Endodermal cell (in vitro differentiated cells): ENCODE results near the gene CD302. TPM values are rescaled to one million over a fixed set of nuclear protein-coding genes. Genes with fewer than 3 reads are reported as not detected.

Experiments
- DNase-seq: peaks from one replicate; pipeline ENCODE4 v3.0.0-alpha.2; 2017
- H3K27ac ChIP-seq: 2 replicates; pipeline ENCODE4 v1.5.1; 2013; ENCODE audit warnings: mild to moderate bottlenecking, low read depth, low read length, moderate library complexity
- H3K27me3 ChIP-seq: 2 replicates; pipeline ENCODE4 v1.6.1; 2013; ENCODE audit warnings: mild to moderate bottlenecking, low read length, moderate library complexity; ENCODE audit not compliant: insufficient read depth, control insufficient read depth, poor library complexity, severe bottlenecking
- H3K36me3 ChIP-seq: 2 replicates; pipeline ENCODE4 v1.7.0; 2013; ENCODE audit warnings: mild to moderate bottlenecking, low read length, moderate library complexity; ENCODE audit not compliant: control insufficient read depth, insufficient read depth
- H3K4me1 ChIP-seq: one replicate; pipeline ENCODE4 v1.7.0; 2013; ENCODE audit warnings: low read length; ENCODE audit not compliant: control insufficient read depth, insufficient read depth
- H3K4me3 ChIP-seq: 2 replicates; pipeline ENCODE4 v1.5.1; 2013; ENCODE audit warnings: mild to moderate bottlenecking, low read length, moderate library complexity
- H3K9ac ChIP-seq: 2 replicates; pipeline ENCODE4 v1.6.1; 2013; ENCODE audit warnings: mild to moderate bottlenecking, low read length, moderate library complexity; ENCODE audit not compliant: poor library complexity, severe bottlenecking; ENCODE audit errors: extremely low read depth
- H3K9me3 ChIP-seq: 2 replicates; pipeline ENCODE4 v1.6.1; 2013; ENCODE audit warnings: mild to moderate bottlenecking, low read length, moderate library complexity; ENCODE audit not compliant: control insufficient read depth
- H3K27ac Mint-ChIP-seq: 2 replicates; pipeline ENCODE4 v1.8.0; 2020; ENCODE audit warnings: mixed read lengths
- H3K27me3 Mint-ChIP-seq: 2 replicates; pipeline ENCODE4 v1.8.0; 2021; ENCODE audit warnings: mild to moderate bottlenecking, mixed read lengths; ENCODE audit not compliant: insufficient read depth
- H3K36me3 Mint-ChIP-seq: 2 replicates; pipeline ENCODE4 v1.8.0; 2020; ENCODE audit warnings: low read depth, mixed read lengths
- H3K4me1 Mint-ChIP-seq: 2 replicates; pipeline ENCODE4 v1.8.0; 2020; ENCODE audit warnings: mixed read lengths
- H3K4me3 Mint-ChIP-seq: 2 replicates; pipeline ENCODE4 v1.8.0; 2020; ENCODE audit warnings: mild to moderate bottlenecking, moderate library complexity, mixed read lengths
- H3K9me3 Mint-ChIP-seq: 2 replicates; pipeline ENCODE4 v1.8.0; 2020; ENCODE audit warnings: mild to moderate bottlenecking, mixed read lengths
- CTCF ChIP-seq: fragments of 200-600 bp; sonication (generic); conservative IDR thresholded peaks from 2 replicates; pipeline ENCODE4 v1.5.0; 2021; ENCODE audit warnings: antibody characterized with exemption, mild to moderate bottlenecking
- WGBS, 2 experiments: methylation state at CpG; one replicate each; pipeline versions ENCODE4 v1.1.5 to v1.1.7; 2013; ENCODE audit warnings: missing lambda C conversion rate in 2 of 2, mixed read lengths in 1 of 2; ENCODE audit not compliant: insufficient coverage in 1 of 2, insufficient read length in 1 of 2; 5-methylcytosine and 5-hydroxymethylcytosine counted together
- total RNA-seq, 2 donors: library from RNA; stranded (reverse); fragmentation: NEBNext Ultra II Directional in 1 of 2; extraction: Animal tissue kit (Norgen Biotek cat#: 25700) in 1 of 2; gene quantifications; 2 replicates in 1 of 2; 3 replicates in 1 of 2; pipeline ENCODE4 v1.2.1, GENCODE V29; 2021

The CD302 gene
- total RNA-seq, 2 donors from 2014 or later: 1.9 to 2.7 TPM

GRCh38 chr2:159802673-159803072 is 4.7 kb upstream of the CD302 start:
- H3K4me1 ChIP-seq: no peaks in the 10 kb centered on the region
- Mint-ChIP-seq H3K27ac (no peak overlapping the region), H3K27me3 (peaks cover 34% of the 10 kb centered on the region), H3K4me3 (no peak overlapping the region), H3K4me1 (peaks cover 5% of the 10 kb centered on the region), H3K9me3 (no peaks in the 10 kb centered on the region), H3K36me3 (no peaks in the 10 kb centered on the region)
- H3K9ac ChIP-seq: no peak overlapping the region
- H3K27me3 ChIP-seq: peaks cover 32% of the 10 kb centered on the region
- no peak for DNase-seq
- TF ChIP-seq CTCF: no peak
- H3K4me3 ChIP-seq: no peak overlapping the region
- 89 to 96% methylated on average over 3 to 5 of the region's 5 CpGs for WGBS, 2 experiments
- H3K27ac ChIP-seq: no peak overlapping the region
- H3K36me3 ChIP-seq: no peaks in the 10 kb centered on the region
- no peaks in the 10 kb centered on the region for H3K9me3 ChIP-seq

GRCh38 chr2:159799833-159800232 is 1.8 kb upstream of the CD302 start:
- no peak overlapping the region for H3K9ac ChIP-seq
- no peaks in the 10 kb centered on the region for H3K9me3 Mint-ChIP-seq
- TF ChIP-seq CTCF: no peak
- no peaks in the 10 kb centered on the region for H3K36me3 ChIP-seq
- peaks cover 27% of the 10 kb centered on the region for H3K4me1 Mint-ChIP-seq
- no peak overlapping the region for H3K27ac Mint-ChIP-seq
- no peak for DNase-seq
- no peaks in the 10 kb centered on the region for H3K9me3 ChIP-seq
- 81% methylated on average over 1 of the region's 1 CpG; no CpG with 5 or more reads in 1 of the 2 experiments for WGBS, 2 experiments
- no peak overlapping the region for H3K4me3 Mint-ChIP-seq
- H3K4me3 ChIP-seq: no peak overlapping the region
- no peaks in the 10 kb centered on the region for H3K36me3 Mint-ChIP-seq
- no peak overlapping the region for H3K27ac ChIP-seq
- H3K4me1 ChIP-seq: no peaks in the 10 kb centered on the region
- H3K27me3 Mint-ChIP-seq: peaks cover 59% of the 10 kb centered on the region
- peaks cover 43% of the 10 kb centered on the region for H3K27me3 ChIP-seq

- no peaks in the 10 kb centered on the region for H3K36me3 ChIP-seq
- no peak for DNase-seq
- H3K4me3 ChIP-seq: peak overlapping the region; percentile 80
- Mint-ChIP-seq H3K4me3 (peak overlapping the region; percentile 72), H3K4me1 (peaks cover 27% of the 10 kb centered on the region), H3K27me3 (peaks cover 59% of the 10 kb centered on the region), H3K27ac (no peak overlapping the region), H3K36me3 (no peaks in the 10 kb centered on the region), H3K9me3 (no peaks in the 10 kb centered on the region)
- H3K27me3 ChIP-seq: peaks cover 43% of the 10 kb centered on the region
- H3K9me3 ChIP-seq: no peaks in the 10 kb centered on the region
- H3K9ac ChIP-seq: no peak overlapping the region
- WGBS, 2 experiments: 67 to 74% methylated on average over 7 to 9 of the region's 9 CpGs
- H3K27ac ChIP-seq: no peak overlapping the region
- no peaks in the 10 kb centered on the region for H3K4me1 ChIP-seq
- TF ChIP-seq CTCF: no peak
Observed at GRCh38 chr2:159798376-159798725, 343 bp upstream of the CD302 start.
